Raji (cell line): ENCODE results near the gene CALR3.

Experiments
- POLR2A ChIP-seq: IDR thresholded peaks from 2 replicates; pipeline ENCODE4 v1.6.1; 2011; ENCODE audit warnings: low read depth, low read length, control low read depth; ENCODE audit not compliant: insufficient read depth

CALR3 gene

GRCh38 chr19:16516381-16516780, 20.4 kb upstream of the CALR3 start:
- TF ChIP-seq POLR2A, result no peak

GRCh38 chr19:16514383-16515019, 18.5 kb upstream of the CALR3 start:
- no peak for TF ChIP-seq POLR2A

GRCh38 chr19:16509141-16510061, 13.4 kb upstream of the CALR3 start:
- no peak for TF ChIP-seq POLR2A

GRCh38 chr19:16508546-16508945, 12.6 kb upstream of the CALR3 start:
- no peak for TF ChIP-seq POLR2A

- no peak for TF ChIP-seq POLR2A
Measured at GRCh38 chr19:16506961-16507360, 11.0 kb upstream of the CALR3 start.

GRCh38 chr19:16504271-16504670, 8.3 kb upstream of the CALR3 start:
- no peak for TF ChIP-seq POLR2A

- TF ChIP-seq POLR2A, result no peak
Measured at GRCh38 chr19:16497837-16498236, 1.9 kb upstream of the CALR3 start.

- no peak for TF ChIP-seq POLR2A
Measured at GRCh38 chr19:16497042-16497441, 1.1 kb upstream of the CALR3 start.

- no peak for TF ChIP-seq POLR2A
Measured at GRCh38 chr19:16496613-16496983, 631 bp upstream of the CALR3 start.

GRCh38 chr19:16482745-16483144, 13.2 kb downstream of the CALR3 start:
- no peak for TF ChIP-seq POLR2A

- TF ChIP-seq POLR2A, result no peak
Measured at GRCh38 chr19:16477311-16477710, 18.7 kb downstream of the CALR3 start.

- TF ChIP-seq POLR2A, result no peak
Measured at GRCh38 chr19:16476401-16476800, 19.6 kb downstream of the CALR3 start.

GRCh38 chr19:16473875-16474392, 22.0 kb downstream of the CALR3 start:
- no peak for TF ChIP-seq POLR2A

- TF ChIP-seq POLR2A, result no peak
Measured at GRCh38 chr19:16472992-16473391, 23.0 kb downstream of the CALR3 start.

GRCh38 chr19:16470911-16471811, 24.8 kb downstream of the CALR3 start:
- no peak for TF ChIP-seq POLR2A
